Mesenchymal stem cell (in vitro differentiated cells and primary cell): Measurements from ENCODE around the gene PDZRN4.
A peak's percentile ranks its signal among the peaks of the same experiment; 100 is the strongest.
"Not testable (repeated sequence)": the region's sequence is repeated elsewhere in the genome, so short reads cannot be mapped to it uniquely, and the experiment has no call there.

Experiments
- DNase-seq: peaks from one replicate; pipeline ENCODE4 v3.0.0-alpha.2; 2013
- H2AFZ ChIP-seq: one replicate; pipeline ENCODE4 v1.6.1; 2013; ENCODE audit warnings: low read depth, mild to moderate bottlenecking, control low read depth, inconsistent platforms, low read length, moderate library complexity
- H2AK5ac ChIP-seq: 2 replicates; pipeline ENCODE4 v1.6.1; 2013; ENCODE audit warnings: low read length, moderate library complexity, mild to moderate bottlenecking, inconsistent platforms; ENCODE audit not compliant: severe bottlenecking
- H2BK120ac ChIP-seq: one replicate; pipeline ENCODE4 v1.6.1; 2013; ENCODE audit warnings: low read depth, mild to moderate bottlenecking, inconsistent platforms, low read length, moderate library complexity
- H2BK12ac ChIP-seq, 2 experiments: one replicate each; pipeline ENCODE4 v1.6.1; 2013; ENCODE audit warnings: inconsistent platforms in 2 of 2, low read length in 2 of 2, mild to moderate bottlenecking in 2 of 2, moderate library complexity in 2 of 2, control low read depth in 1 of 2
- H2BK15ac ChIP-seq: one replicate; pipeline ENCODE4 v1.6.1; 2013; ENCODE audit warnings: mild to moderate bottlenecking, low read depth, inconsistent platforms; ENCODE audit not compliant: poor library complexity, severe bottlenecking
- H2BK5ac ChIP-seq: 2 replicates; pipeline ENCODE4 v1.6.1; 2013; ENCODE audit warnings: low read depth, mild to moderate bottlenecking, low read length, control low read depth, inconsistent platforms; ENCODE audit not compliant: poor library complexity, severe bottlenecking
- H3K14ac ChIP-seq, 2 experiments: one replicate each; pipeline ENCODE4 v1.6.1; 2013; ENCODE audit warnings: inconsistent platforms in 2 of 2, low read length in 2 of 2, control low read depth in 1 of 2, mild to moderate bottlenecking in 1 of 2, moderate library complexity in 1 of 2
- H3K18ac ChIP-seq, 2 experiments: one replicate each; pipeline ENCODE4 v1.6.1; 2013; ENCODE audit warnings: inconsistent platforms in 2 of 2, low read length in 2 of 2, control low read depth in 1 of 2, low read depth in 1 of 2, mild to moderate bottlenecking in 1 of 2
- H3K23ac ChIP-seq, 2 experiments: one replicate each; pipeline ENCODE4 v1.6.1; 2013; ENCODE audit warnings: inconsistent platforms in 2 of 2, low read length in 2 of 2, mild to moderate bottlenecking in 2 of 2, moderate library complexity in 2 of 2, control low read depth in 1 of 2
- H3K27ac ChIP-seq: 2 replicates; pipeline ENCODE4 v1.5.1; 2013; ENCODE audit warnings: mild to moderate bottlenecking, moderate library complexity, low read length, control low read depth, inconsistent platforms; ENCODE audit not compliant: poor library complexity, severe bottlenecking
- H3K27me3 ChIP-seq, 2 experiments: 2 replicates each; pipeline versions ENCODE4 v1.6.1 to v1.7.0; 2013; ENCODE audit warnings: low read length in 2 of 2, mild to moderate bottlenecking in 2 of 2, moderate library complexity in 2 of 2, control low read depth in 1 of 2, inconsistent platforms in 1 of 2; ENCODE audit not compliant: control insufficient read depth in 1 of 2, insufficient read depth in 1 of 2
- H3K36me3 ChIP-seq, 2 experiments: 2 replicates each; pipeline versions ENCODE4 v1.6.1 to v1.7.0; 2013; ENCODE audit warnings: low read length in 2 of 2, control low read depth in 1 of 2, inconsistent platforms in 1 of 2, low read depth in 1 of 2, mild to moderate bottlenecking in 1 of 2; ENCODE audit not compliant: insufficient read depth in 2 of 2, control insufficient read depth in 1 of 2
- H3K4ac ChIP-seq, 2 experiments: one replicate each; pipeline ENCODE4 v1.6.1; 2013; ENCODE audit warnings: inconsistent platforms in 2 of 2, low read length in 2 of 2, mild to moderate bottlenecking in 2 of 2, moderate library complexity in 2 of 2, control low read depth in 1 of 2, low read depth in 1 of 2
- H3K4me1 ChIP-seq: 2 replicates; pipeline ENCODE4 v1.6.1; 2013; ENCODE audit warnings: low read depth, low read length, control low read depth; ENCODE audit not compliant: control insufficient read depth, insufficient read depth
- H3K4me2 ChIP-seq: 2 replicates; pipeline ENCODE4 v1.6.1; 2013; ENCODE audit warnings: low read length, mild to moderate bottlenecking, inconsistent platforms; ENCODE audit not compliant: poor library complexity, severe bottlenecking
- H3K4me3 ChIP-seq, 2 experiments: 2 replicates each; pipeline versions ENCODE4 v1.5.1 to v1.7.0; 2013; ENCODE audit warnings: low read length in 2 of 2, mild to moderate bottlenecking in 2 of 2, control low read depth in 1 of 2, low read depth in 1 of 2; ENCODE audit not compliant: insufficient read depth in 1 of 2
- H3K79me1 ChIP-seq: replicated peaks from 2 replicates; pipeline ENCODE4 v1.6.1; 2013; ENCODE audit warnings: mild to moderate bottlenecking, control low read depth, low read length, inconsistent platforms; ENCODE audit not compliant: poor library complexity, severe bottlenecking
- H3K9ac ChIP-seq: 2 replicates; pipeline ENCODE4 v1.7.0; 2013; ENCODE audit warnings: mild to moderate bottlenecking, low read length, moderate library complexity
- H3K9me3 ChIP-seq: 2 replicates; pipeline ENCODE4 v1.7.0; 2013; ENCODE audit warnings: mild to moderate bottlenecking, low read length; ENCODE audit not compliant: control insufficient read depth
- H4K8ac ChIP-seq: one replicate; pipeline ENCODE4 v1.6.1; 2013; ENCODE audit warnings: inconsistent platforms, mild to moderate bottlenecking, low read length, moderate library complexity
- H4K91ac ChIP-seq: one replicate; pipeline ENCODE4 v1.6.1; 2013; ENCODE audit warnings: mild to moderate bottlenecking, low read length, inconsistent platforms
- WGBS: methylation state at CpG from one replicate; pipeline ENCODE4 v1.1.7; 2013; ENCODE audit warnings: mixed read lengths; 5-methylcytosine and 5-hydroxymethylcytosine counted together

Gene PDZRN4

GRCh38 chr12:41285470-41285869 is 97.3 kb downstream of the PDZRN4 start:
- not testable (repeated sequence) for H3K14ac ChIP-seq, DNase-seq, H3K23ac ChIP-seq, H3K18ac ChIP-seq, H2BK15ac ChIP-seq, H3K27me3 ChIP-seq, H3K36me3 ChIP-seq, H2AFZ ChIP-seq, H2BK12ac ChIP-seq, H3K79me1 ChIP-seq, H2BK120ac ChIP-seq, H3K9ac ChIP-seq, H3K4me1 ChIP-seq, H4K8ac ChIP-seq, H3K9me3 ChIP-seq, H2AK5ac ChIP-seq, H3K4me2 ChIP-seq, H3K4me3 ChIP-seq, H2BK5ac ChIP-seq, H4K91ac ChIP-seq, H3K27ac ChIP-seq, H3K4ac ChIP-seq
- 80% methylated on average over 1 of the region's 2 CpGs for WGBS

DNA sequence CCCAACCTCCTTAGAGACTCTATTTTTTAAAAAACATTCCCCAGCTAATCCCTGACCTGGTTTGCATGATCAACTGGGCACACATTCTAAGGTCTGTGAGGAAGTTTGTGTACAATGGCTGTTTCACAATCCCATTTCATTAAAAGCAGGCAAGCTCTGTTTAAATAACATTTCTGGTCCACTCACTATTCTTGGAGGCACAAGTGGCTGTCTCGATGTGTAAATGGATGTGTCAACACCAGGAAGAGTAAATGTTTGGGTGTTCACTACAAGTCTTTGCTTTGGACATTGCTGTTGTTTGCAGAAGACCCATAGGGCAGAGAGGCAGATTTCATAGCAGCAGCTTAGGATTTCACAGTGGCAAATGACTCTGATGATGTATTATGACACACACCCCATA is 98.3 kb downstream of the PDZRN4 start:
- Histone ChIP-seq H2BK120ac (no peak overlapping the region), H3K18ac (no peak overlapping the region), H4K8ac (no peak overlapping the region), H3K27ac (no peak overlapping the region), H3K79me1 (no peaks in the 10 kb centered on the region), H3K4ac (no peak overlapping the region), H3K9me3 (no peaks in the 10 kb centered on the region), H3K9ac (no peak overlapping the region), H2BK15ac (no peak overlapping the region), H2AFZ (no peak overlapping the region), H3K4me3 (no peak overlapping the region), H2BK12ac (no peak overlapping the region), H3K23ac (no peak overlapping the region), H4K91ac (no peak overlapping the region), H3K36me3 (no peaks in the 10 kb centered on the region), H3K27me3 (no peaks in the 10 kb centered on the region), H2AK5ac (no peak overlapping the region), H3K4me2 (no peak overlapping the region), H3K14ac (no peak overlapping the region), H3K4me1 (no peaks in the 10 kb centered on the region), H2BK5ac (no peak overlapping the region)
- peak; percentile 34 for DNase-seq
- WGBS = 0% methylated on average over 1 of the region's 1 CpG

GRCh38 chr12:41287500-41288141 is 99.5 kb downstream of the PDZRN4 start:
- Histone ChIP-seq H3K9ac (no peak overlapping the region), H4K91ac (no peak overlapping the region)
- no CpG with 5 or more reads among the region's 2 CpGs for WGBS

GRCh38 chr12:41288142-41288811 is 100.2 kb downstream of the PDZRN4 start:
- Histone ChIP-seq H3K79me1 (no peaks in the 10 kb centered on the region), H4K8ac (no peak overlapping the region), H3K4me2 (no peak overlapping the region), H3K4me1 (no peaks in the 10 kb centered on the region), H3K9me3 (no peaks in the 10 kb centered on the region), H2BK15ac (no peak overlapping the region), H3K27me3 (no peaks in the 10 kb centered on the region), H3K23ac (no peak overlapping the region), H2BK120ac (no peak overlapping the region), H3K4me3 (no peak overlapping the region), H3K18ac (no peak overlapping the region), H2AK5ac (no peak overlapping the region), H4K91ac (no peak overlapping the region), H3K4ac (no peak overlapping the region), H2BK5ac (no peak overlapping the region), H3K9ac (no peak overlapping the region), H2BK12ac (no peak overlapping the region), H3K14ac (no peak overlapping the region), H3K36me3 (no peaks in the 10 kb centered on the region), H3K27ac (no peak overlapping the region), H2AFZ (no peak overlapping the region)
- no peak for DNase-seq
- 56% methylated on average over 4 of the region's 10 CpGs for WGBS

More at GRCh38 chr12:41287500-41288141, 99.5 kb downstream of the PDZRN4 start:
- Histone ChIP-seq H2BK15ac (no peak overlapping the region), H3K4me2 (no peak overlapping the region), H3K4me1 (no peaks in the 10 kb centered on the region), H3K18ac (no peak overlapping the region), H2BK120ac (no peak overlapping the region), H3K9me3 (no peaks in the 10 kb centered on the region), H3K36me3 (no peaks in the 10 kb centered on the region), H3K23ac (no peak overlapping the region), H2BK12ac (no peak overlapping the region), H4K8ac (no peak overlapping the region), H3K14ac (no peak overlapping the region), H2AFZ (no peak overlapping the region), H3K4ac (no peak overlapping the region), H3K79me1 (no peaks in the 10 kb centered on the region), H3K27ac (no peak overlapping the region), H2AK5ac (no peak overlapping the region), H2BK5ac (no peak overlapping the region), H3K4me3 (no peak overlapping the region), H3K27me3 (no peaks in the 10 kb centered on the region)
- no peak for DNase-seq
